IMR-90 (cell line): ENCODE measurements around the gene KLHL12. TPM values are rescaled to one million over a fixed set of nuclear protein-coding genes. Genes with fewer than 3 reads are reported as not detected.

Source experiments
- CEBPB ChIP-seq: IDR thresholded peaks from 2 replicates; pipeline ENCODE4 v1.6.1; 2012; ENCODE audit warnings: low read depth, low read length, improper control_type of control experiment
- CHD1 ChIP-seq: IDR thresholded peaks from 2 replicates; pipeline ENCODE4 v1.6.1; 2012; ENCODE audit warnings: low read depth, low read length, improper control_type of control experiment
- MAFK ChIP-seq: IDR thresholded peaks from 2 replicates; pipeline ENCODE4 v1.6.1; 2012; ENCODE audit warnings: low read depth, low read length, improper control_type of control experiment
- MXI1 ChIP-seq: IDR thresholded peaks from 2 replicates; pipeline ENCODE4 v1.6.1; 2012; ENCODE audit warnings: low read depth, mild to moderate bottlenecking, low read length, moderate library complexity, borderline replicate concordance
- POLR2A ChIP-seq: IDR thresholded peaks from 2 replicates; pipeline ENCODE4 v1.6.1; 2012; ENCODE audit warnings: mild to moderate bottlenecking, low read depth, low read length
- RAD21 ChIP-seq: IDR thresholded peaks from 2 replicates; pipeline ENCODE4 v1.6.1; 2012; ENCODE audit warnings: low read length, improper control_type of control experiment
- USF2 ChIP-seq: fragments of 150-350 bp; IDR thresholded peaks from 2 replicates; pipeline ENCODE4 v1.6.1; 2017; ENCODE audit warnings: mild to moderate bottlenecking, antibody characterized with exemption, low read length, low read depth
- polyA plus RNA-seq, 3 experiments: library from polyadenylated mRNA; depleted of rRNA; stranded (reverse); fragments of >200 nt; gene quantifications; 2 replicates each; pipeline ENCODE4 v1.2.3, GENCODE V29; 2012; ENCODE audit warnings: low replicate concordance in 1 of 3
- total RNA-seq: library from RNA; depleted of rRNA; stranded (reverse); fragments of >200 nt; gene quantifications from 2 replicates; pipeline ENCODE4 v1.2.3, GENCODE V29; 2012

KLHL12 gene
- total and polyA plus RNA-seq, 2 of the 4 experiments (the other 2 are of a cell fraction) = 17.2 to 38.4 TPM

GRCh38 chr1:202957733-202958543 is 30.9 kb upstream of the KLHL12 start, which contains the start of gene ADIPOR1 (continued):
- TF ChIP-seq CEBPB (no peak), CHD1 (no peak), RAD21 (no peak), MAFK (no peak), USF2 (no peak), MXI1 (0 out of 2 replicates have a peak, but pooled peaks have one; percentile 16), POLR2A (peak; percentile 90)
